GM21619 (cell line): Measurements from ENCODE around the gene KRTAP12-1.
"Not testable (repeated sequence)": the region's sequence is repeated elsewhere in the genome, so short reads cannot be mapped to it uniquely, and the experiment has no call there.

Experiments
- ATAC-seq: cut with Tn5 transposase; IDR thresholded peaks from one replicate; pipeline ENCODE4 v1.9.1; 2021; ENCODE audit not compliant: unreplicated experiment

KRTAP12-1 gene

GRCh38 chr21:44670642-44671432 lies 11.1 kb downstream of the KRTAP12-1 start:
- ATAC-seq: no peak

DNA sequence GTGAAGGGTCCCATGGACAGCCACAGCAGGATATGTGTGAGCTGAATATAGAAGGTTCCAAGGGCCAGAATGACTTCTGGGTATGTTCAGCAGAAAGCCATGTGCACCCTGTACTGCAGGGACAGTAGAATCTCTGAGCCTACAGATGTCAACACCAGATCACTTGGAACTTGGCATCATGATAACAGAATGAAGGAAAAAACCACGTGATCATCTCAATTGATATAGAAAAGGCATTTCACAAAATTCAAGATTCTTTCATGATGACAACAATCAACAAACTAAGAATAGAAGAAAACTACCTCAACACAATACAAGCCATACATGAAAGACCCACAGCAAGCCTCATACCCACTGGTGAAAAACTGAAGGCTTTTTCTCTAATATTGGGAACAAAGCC lies 14.4 kb downstream of the KRTAP12-1 start:
- no peak for ATAC-seq

DNA sequence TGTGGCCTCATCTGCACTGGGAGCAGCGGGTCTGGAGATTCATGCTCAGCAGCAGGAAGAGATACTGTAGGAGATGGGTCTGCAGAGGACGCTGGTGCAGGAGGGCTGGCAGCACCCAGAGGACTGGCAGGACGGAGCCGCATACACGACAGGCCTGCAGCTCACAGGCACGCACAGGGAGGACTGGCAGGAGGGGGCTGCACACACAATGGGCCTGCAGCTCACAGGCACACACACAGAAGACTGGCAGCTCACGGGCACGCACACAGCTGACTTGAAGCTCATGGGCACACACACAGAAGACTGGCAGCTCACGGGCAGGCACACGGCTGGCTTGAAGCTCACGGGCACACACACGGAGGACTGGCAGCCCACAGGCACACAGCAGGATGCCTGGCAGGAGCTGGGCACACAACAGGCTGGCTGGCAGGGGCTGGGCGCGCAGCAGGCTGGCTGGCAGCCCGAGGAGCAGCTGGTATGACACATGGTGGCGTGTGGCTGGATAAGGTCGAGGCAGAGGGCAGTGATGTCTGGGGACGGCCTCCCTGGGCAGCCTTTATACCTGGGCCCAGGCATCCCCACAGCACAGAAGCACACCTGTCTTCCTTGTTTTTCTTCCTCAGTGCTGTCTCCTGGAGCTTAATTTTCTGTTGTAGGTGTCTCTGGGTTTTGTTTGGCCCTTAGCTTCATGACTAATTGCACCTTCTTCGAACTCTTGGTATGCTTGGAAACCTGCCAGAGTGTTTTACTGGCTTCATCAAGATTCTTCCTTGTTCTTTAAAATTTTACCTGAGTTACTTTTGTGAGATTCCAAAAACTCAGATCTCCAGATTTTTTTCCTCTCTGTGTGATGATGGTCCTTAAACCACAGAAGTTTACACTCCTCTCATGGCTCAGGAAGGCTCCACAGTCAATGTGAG lies 15.3 kb downstream of the KRTAP12-1 start, which contains the start of gene KRTAP12-2:
KRTAP12-2 (minus strand) TSS at position 527 of the 920 bp plus-strand sequence; CDS start at position 486, 41 bp downstream.
- no peak for ATAC-seq

DNA sequence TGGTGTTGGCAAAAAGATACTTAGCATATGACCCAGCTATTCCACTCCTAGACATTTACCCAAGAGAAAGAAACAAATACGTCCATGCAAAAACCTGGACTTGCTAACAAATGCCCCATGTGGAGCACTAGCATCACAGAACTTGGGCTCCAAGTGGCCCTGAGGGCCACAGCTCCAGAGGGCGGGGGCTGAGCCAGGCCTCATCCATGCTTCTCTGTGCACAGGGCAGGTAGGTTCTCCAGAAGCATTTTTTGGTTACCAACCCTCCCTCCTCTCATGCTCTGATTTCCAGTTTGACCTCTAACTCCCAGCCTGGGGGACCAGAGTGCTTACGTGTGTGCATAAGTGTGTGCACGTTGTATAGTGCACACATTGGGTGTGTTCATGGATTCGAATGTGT lies 17.3 kb downstream of the KRTAP12-1 start:
- no peak for ATAC-seq

- ATAC-seq: not testable (repeated sequence)
Measured at GRCh38 chr21:44661567-44661966, 20.4 kb downstream of the KRTAP12-1 start.

- no peak for ATAC-seq
Measured at GRCh38 chr21:44658913-44659595, 22.9 kb downstream of the KRTAP12-1 start.

DNA sequence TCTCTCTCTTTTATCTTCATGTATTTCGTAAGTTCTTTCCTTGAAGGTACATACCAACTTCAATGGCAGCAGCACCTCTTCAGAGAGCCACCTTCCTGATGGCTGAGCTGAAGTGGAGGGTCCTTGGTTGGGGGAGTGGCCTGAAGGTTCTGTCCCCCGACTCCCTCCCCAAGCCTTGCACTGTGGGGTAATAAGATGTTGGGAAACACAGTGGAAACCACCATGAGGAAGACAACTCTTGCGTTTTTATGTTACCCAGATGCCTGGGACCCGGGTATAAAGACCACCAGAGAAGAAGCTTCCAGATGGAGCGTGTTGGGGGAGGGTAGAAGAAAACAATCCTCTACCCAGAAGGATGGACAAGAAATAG lies 23.4 kb downstream of the KRTAP12-1 start:
- no peak for ATAC-seq

- no peak for ATAC-seq
Measured at GRCh38 chr21:44657635-44658540, 24.1 kb downstream of the KRTAP12-1 start, which contains the start of gene KRTAP12-3. Gene KRTAP12-3 (plus strand): TSS chr21:44657932. CDS start chr21:44657980, 48 bp downstream.

DNA sequence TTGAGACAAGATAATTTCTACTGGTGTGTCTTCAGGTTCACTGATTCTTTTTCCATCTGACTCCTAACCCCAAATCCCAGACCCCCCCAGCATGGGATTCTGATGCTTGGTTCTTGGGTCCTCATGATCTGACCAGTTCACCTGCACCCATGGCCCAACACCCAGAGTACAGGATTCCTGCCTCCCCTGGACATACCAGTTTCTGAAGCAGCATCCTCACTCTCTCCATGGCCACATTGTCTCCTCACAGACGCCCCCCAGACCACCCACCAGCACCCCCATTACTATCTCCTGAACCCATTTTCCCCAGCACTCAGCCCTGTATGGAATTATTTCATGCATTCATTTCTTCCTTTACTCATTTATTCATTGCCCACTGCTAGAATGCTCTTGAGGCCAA lies 25.1 kb downstream of the KRTAP12-1 start:
- ATAC-seq: no peak

GRCh38 chr21:44654576-44655175 lies 27.3 kb downstream of the KRTAP12-1 start, which contains the start of gene KRTAP12-4:
Gene KRTAP12-4 (minus strand): TSS chr21:44654659. CDS start chr21:44654614, 45 bp downstream.
- ATAC-seq: no peak

- no peak for ATAC-seq
Measured at GRCh38 chr21:44653656-44654575, 28.0 kb downstream of the KRTAP12-1 start.

GRCh38 chr21:44653123-44653522 lies 28.8 kb downstream of the KRTAP12-1 start:
- ATAC-seq: no peak

- no peak for ATAC-seq
Measured at GRCh38 chr21:44650973-44651675, 30.8 kb downstream of the KRTAP12-1 start.

DNA sequence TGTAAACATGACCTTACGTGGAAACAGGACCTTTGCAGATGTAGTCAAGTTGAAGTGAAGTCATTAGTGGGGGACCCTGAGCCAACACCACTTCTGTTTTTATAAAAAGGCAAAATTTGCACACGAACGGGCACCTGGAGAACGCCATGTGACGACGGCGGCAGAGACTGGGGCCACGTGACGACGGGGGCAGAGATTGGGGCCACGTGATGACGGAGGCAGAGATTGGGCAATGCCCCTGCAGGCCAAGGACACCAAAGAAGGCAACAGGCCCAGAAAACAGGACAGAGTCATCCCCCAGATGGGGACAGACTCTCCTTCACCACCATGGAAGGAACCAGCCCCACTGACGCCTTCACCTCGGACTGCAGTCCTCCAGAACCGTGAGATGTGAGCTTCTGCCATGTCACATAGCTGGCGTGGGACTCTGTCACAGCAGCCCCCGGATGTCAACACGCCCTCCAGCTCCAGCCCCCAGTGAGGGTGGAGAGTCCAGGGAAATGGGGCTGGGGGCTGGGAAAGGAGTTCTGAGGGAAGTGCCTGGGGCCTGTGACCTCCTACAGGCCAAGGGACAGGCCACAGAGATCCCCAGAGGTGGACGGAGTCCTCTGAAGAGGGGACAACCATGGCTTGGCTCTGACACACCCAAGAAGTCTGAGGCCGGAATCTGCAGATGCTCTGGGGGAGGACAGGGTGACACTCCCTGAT lies 31.5 kb downstream of the KRTAP12-1 start:
- ATAC-seq: no peak

DNA sequence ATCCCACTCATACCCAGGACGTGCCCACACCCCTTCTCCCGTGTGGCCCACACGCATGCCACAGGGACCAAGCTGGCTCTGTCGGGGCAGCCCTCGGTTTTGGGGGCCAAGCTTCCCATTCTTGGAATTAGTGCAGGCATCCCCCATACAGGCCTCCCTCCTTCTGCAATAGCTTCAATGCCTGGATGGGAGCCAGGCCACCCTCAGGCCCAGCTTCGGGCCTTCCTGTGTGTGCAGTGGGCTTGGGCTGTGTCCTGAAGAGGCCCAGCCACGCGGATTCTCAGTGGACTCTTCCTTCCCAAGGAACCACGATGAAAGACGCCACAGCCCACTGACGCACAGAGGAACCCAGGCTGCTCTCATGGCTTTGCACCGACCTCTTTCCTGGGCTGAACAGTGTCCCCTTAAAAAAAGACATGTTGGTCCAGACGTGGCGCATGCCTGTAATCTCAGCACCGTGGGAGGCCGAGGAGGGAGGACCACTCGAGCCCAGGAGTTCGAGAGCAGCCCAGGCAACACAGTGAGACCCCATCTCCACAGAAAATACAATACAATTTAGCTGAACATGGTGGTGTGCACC lies 32.4 kb downstream of the KRTAP12-1 start:
- no peak for ATAC-seq

DNA sequence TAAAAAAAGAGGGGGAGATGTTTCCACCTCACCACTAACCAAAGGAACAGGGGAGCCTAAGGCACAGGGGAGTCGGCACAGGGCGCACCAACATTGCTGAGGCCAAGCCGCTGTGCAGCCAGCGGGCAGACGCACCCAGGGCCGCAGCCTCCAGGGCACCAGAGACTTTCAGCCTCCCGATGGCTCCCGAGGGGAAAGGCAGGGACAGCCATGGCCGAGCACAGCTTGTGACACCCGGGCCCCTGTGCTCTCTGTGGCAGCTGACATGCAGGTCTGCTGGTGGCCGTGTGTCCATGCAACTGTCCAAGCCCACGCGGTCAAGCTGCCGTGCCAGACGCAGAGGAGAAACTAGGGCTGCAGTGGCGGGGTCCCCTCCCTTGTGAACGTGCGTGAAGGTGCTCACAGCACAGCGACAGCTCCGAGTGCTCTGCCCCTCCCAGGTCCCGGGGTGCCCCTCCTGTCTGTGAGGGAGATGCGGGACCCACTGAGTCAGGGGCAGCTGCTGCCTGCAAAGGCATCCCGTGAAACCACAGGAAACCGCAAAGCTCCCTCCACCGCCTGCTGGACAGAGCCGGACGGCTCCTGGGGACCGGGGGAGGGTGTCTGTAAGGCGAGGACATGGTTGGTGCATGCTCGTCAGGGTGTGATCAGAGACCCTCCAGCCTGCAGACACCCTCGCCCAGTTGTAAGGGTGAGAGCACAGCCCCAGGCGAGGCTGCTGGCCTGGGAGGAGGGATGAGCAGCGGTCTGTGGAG lies 33.2 kb downstream of the KRTAP12-1 start:
- ATAC-seq: no peak
